Measurements from ENCODE around the gene KAZN.

The KAZN gene

DNA sequence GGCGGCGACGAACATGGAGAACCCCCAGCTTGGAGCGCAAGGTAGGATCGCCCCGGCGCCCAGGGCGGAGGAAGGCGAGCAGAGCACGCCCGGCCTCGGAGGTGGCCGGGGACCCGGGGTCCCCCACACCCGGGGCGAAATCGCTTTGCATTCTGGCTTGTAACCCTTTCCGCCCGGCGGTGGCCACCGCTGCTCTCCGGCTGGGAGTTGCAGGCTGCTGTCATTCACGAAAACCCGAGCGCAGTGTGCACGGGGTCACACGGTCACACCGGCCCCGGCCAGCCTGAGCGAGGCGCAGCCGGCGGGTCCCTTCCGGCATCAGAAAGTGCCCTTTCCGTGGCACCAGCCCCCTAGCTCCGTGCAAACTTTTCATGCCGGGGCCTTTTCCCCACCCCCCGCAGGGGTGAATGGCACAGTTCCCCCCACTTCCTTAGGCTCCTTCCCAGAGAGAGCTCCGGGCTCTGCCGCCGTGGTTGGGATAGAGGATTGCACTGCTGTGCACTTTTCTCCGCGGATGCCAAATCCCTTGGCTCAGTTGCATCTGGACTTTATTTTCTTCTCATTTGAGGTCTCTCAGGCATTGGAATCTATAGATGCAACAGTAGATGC, 802 bp downstream of the KAZN start:
- H3K4me3 ChIP-seq (ENCODE audit: low read depth in 1 of 2, low read length in 2 of 2), result peak overlapping the region; percentile 36 to 43
- peak overlapping the region; percentile 20 for H3K27ac ChIP-seq (ENCODE audit: low read depth, low read length)
- no peaks in the 10 kb centered on the region for H3K36me3 ChIP-seq (ENCODE audit: control insufficient read depth in 1 of 2, insufficient read depth in 2 of 2, low read length in 2 of 2)
- H3K9me3 ChIP-seq (ENCODE audit: control insufficient read depth in 1 of 2, low read length in 2 of 2), result no peaks in the 10 kb centered on the region
- H3K9ac ChIP-seq (ENCODE audit: low read depth in 1 of 2, low read length in 2 of 2), result no peak overlapping the region
- no peaks in the 10 kb centered on the region for H3K4me1 ChIP-seq (ENCODE audit: control insufficient read depth in 1 of 2, insufficient read depth in 2 of 2, low read length in 2 of 2)
- peaks cover 26 to 35% of the 10 kb centered on the region in 2 donors for H3K27me3 ChIP-seq (ENCODE audit: control insufficient read depth in 1 of 2, insufficient read depth in 2 of 2, low read length in 2 of 2)

DNA sequence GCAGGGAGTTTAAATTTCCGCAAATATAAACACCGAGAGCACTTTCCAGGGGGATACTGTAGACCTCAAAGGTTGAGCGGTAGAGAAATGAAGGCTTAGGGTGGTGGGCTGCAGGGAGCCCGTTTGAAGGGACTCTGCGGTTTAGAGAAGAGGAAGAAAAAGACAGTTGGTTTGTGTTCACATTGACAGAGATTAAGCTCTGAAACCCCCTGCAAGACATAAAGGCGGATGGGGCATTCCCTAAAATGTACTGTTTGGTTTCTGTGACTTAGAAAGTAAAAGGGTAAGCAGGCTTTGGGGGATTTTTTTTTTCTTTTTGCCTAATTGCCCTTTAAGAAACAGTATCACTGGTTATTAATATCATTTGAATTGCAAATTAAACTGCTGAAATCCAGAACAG, 1.3 kb downstream of the KAZN start:
- Histone ChIP-seq H3K9ac (ENCODE audit: low read depth in 1 of 2, low read length in 2 of 2) (no peak overlapping the region), H3K9me3 (ENCODE audit: control insufficient read depth in 1 of 2, low read length in 2 of 2) (no peaks in the 10 kb centered on the region), H3K4me1 (ENCODE audit: control insufficient read depth in 1 of 2, insufficient read depth in 2 of 2, low read length in 2 of 2) (no peaks in the 10 kb centered on the region), H3K4me3 (ENCODE audit: low read depth in 1 of 2, low read length in 2 of 2) (peak overlapping the region; percentile 36 to 43), H3K27me3 (ENCODE audit: control insufficient read depth in 1 of 2, insufficient read depth in 2 of 2, low read length in 2 of 2) (peaks cover 26 to 35% of the 10 kb centered on the region in 2 donors), H3K36me3 (ENCODE audit: control insufficient read depth in 1 of 2, insufficient read depth in 2 of 2, low read length in 2 of 2) (no peaks in the 10 kb centered on the region), H3K27ac (ENCODE audit: low read depth, low read length) (no peak overlapping the region)

DNA sequence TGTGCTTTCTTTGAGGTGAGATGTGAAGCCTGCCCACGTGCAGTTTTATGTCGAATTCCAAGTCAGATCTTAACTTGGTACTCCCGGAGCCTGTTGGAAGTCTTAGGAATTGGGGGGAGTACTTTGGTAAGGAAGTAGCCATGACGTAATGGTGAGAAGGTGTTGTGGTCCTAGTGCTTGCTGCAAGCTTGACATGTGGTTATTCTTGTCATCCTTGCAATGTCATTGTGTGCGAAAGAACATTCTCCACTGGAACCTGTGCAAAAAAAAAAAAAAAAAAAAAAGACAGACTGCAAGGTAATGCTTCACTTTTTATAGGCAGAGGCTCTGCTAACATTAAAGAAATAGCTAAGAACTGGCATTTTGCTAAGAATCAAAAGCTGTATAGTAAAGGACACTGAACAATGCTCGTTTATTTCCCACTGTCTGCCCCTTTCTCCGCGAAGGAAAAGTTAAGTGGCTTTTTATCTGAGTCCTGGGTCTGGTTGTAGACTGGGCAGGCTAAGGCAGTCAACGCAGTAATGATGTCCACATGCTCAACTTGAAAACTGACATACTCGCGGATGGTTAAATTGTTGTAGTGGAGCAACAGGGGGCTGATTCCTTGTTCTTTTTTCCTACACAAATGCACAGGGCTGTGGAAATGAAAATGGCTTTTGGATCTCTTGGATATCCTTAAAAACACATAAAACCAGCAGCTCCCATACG, 2.1 kb downstream of the KAZN start:
- Histone ChIP-seq H3K4me1 (ENCODE audit: control insufficient read depth in 1 of 2, insufficient read depth in 2 of 2, low read length in 2 of 2) (no peaks in the 10 kb centered on the region), H3K9me3 (ENCODE audit: control insufficient read depth in 1 of 2, low read length in 2 of 2) (no peaks in the 10 kb centered on the region), H3K36me3 (ENCODE audit: control insufficient read depth in 1 of 2, insufficient read depth in 2 of 2, low read length in 2 of 2) (no peaks in the 10 kb centered on the region), H3K9ac (ENCODE audit: low read depth in 1 of 2, low read length in 2 of 2) (no peak overlapping the region), H3K27ac (ENCODE audit: low read depth, low read length) (no peak overlapping the region), H3K4me3 (ENCODE audit: low read depth in 1 of 2, low read length in 2 of 2) (no peak overlapping the region), H3K27me3 (ENCODE audit: control insufficient read depth in 1 of 2, insufficient read depth in 2 of 2, low read length in 2 of 2) (peaks cover 26 to 35% of the 10 kb centered on the region in 2 donors)

DNA sequence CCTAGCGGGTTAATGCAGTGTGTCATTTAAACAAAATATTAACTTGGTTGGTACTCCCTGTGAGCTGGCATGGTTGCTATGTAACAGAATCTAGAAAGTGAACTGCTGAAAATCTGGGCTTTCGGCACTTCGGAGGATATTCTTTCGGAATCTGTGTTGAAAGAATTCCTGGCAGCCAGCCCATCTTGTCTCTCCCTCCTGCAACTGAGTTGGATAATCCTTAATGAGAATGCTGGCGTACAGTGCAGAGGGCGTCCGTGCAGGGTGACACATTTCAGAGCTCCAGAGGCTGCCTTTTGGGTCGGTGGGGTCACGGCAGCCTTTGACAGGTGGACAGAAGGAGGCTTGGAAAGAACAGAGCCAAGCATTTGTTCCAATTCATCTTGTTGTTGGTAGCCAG, 3.7 kb downstream of the KAZN start:
- H3K27me3 ChIP-seq (ENCODE audit: control insufficient read depth in 1 of 2, insufficient read depth in 2 of 2, low read length in 2 of 2), result peaks cover 30 to 31% of the 10 kb centered on the region in 2 donors
- no peak overlapping the region for H3K4me3 ChIP-seq (ENCODE audit: low read depth in 1 of 2, low read length in 2 of 2)
- H3K9ac ChIP-seq (ENCODE audit: low read depth in 1 of 2, low read length in 2 of 2), result no peak overlapping the region
- H3K36me3 ChIP-seq (ENCODE audit: control insufficient read depth in 1 of 2, insufficient read depth in 2 of 2, low read length in 2 of 2), result no peaks in the 10 kb centered on the region
- H3K4me1 ChIP-seq (ENCODE audit: control insufficient read depth in 1 of 2, insufficient read depth in 2 of 2, low read length in 2 of 2), result no peaks in the 10 kb centered on the region
- H3K27ac ChIP-seq (ENCODE audit: low read depth, low read length), result no peak overlapping the region
- no peaks in the 10 kb centered on the region for H3K9me3 ChIP-seq (ENCODE audit: control insufficient read depth in 1 of 2, low read length in 2 of 2)

DNA sequence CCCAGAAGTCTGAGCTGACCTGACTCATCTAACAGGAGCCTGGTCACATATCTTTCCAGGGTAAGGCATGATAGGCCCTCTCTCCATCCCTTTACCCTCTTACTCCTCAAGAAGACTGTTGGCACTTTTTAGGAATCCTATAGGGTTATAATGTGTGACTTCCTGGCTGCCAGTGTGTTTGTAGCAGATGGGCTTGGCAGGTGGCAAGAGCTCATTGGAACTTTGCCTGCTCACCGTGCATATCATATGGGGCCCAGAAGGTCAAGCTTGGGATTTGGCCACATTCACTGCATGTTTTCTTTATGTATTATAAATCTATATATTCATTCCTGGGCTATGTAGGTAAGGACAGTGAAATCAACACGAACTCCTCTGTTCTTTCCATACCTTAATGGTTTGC, 5.2 kb downstream of the KAZN start:
- H3K9me3 ChIP-seq (ENCODE audit: control insufficient read depth in 1 of 2, low read length in 2 of 2), result no peaks in the 10 kb centered on the region
- no peaks in the 10 kb centered on the region for H3K4me1 ChIP-seq (ENCODE audit: control insufficient read depth in 1 of 2, insufficient read depth in 2 of 2, low read length in 2 of 2)
- H3K4me3 ChIP-seq (ENCODE audit: low read depth in 1 of 2, low read length in 2 of 2), result no peak overlapping the region
- peaks cover 19 to 23% of the 10 kb centered on the region in 2 donors for H3K27me3 ChIP-seq (ENCODE audit: control insufficient read depth in 1 of 2, insufficient read depth in 2 of 2, low read length in 2 of 2)
- no peak overlapping the region for H3K9ac ChIP-seq (ENCODE audit: low read depth in 1 of 2, low read length in 2 of 2)
- H3K36me3 ChIP-seq (ENCODE audit: control insufficient read depth in 1 of 2, insufficient read depth in 2 of 2, low read length in 2 of 2), result no peaks in the 10 kb centered on the region
- no peak overlapping the region for H3K27ac ChIP-seq (ENCODE audit: low read depth, low read length)

DNA sequence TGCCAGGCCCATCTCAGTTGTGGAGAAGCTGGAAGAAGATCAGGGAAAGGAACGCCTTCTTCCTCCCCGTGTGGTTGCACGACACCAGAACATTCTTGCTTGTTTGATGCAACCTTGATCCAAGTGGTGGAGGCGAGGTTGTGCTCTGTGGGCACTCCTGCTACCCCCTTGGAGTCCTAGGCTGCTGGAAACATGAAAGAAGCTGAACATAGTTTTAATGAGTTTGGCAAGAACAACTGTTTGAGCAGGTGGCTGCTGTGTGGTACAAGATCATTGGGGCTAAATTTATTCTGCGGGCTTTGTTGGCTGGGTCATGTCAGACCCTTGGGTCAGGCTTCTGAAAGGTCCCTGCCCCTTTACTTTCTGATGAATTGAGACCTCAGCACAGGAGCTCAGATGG, 5.9 kb downstream of the KAZN start:
- Histone ChIP-seq H3K27me3 (ENCODE audit: control insufficient read depth in 1 of 2, insufficient read depth in 2 of 2, low read length in 2 of 2) (peaks cover 15 to 20% of the 10 kb centered on the region in 2 donors), H3K9ac (ENCODE audit: low read depth in 1 of 2, low read length in 2 of 2) (no peak overlapping the region)

DNA sequence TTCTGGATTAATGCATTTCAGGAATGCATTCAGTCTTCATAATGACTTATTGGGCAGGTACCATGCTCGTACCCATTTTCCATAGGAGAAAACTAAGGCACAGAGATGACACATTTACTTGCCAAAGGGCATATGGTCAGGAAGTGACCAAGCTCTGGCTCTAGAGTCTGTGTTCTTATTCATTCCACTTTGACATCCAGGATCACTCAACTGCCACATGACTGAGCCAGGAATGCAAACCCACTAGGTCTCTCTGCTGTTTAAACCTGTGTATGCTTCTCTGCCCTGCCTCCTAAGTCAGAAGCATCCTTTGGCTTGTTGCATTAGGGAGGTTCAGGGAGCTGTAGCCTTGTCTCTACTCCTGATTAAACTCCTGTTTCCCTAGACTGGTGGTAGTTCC, 7.5 kb downstream of the KAZN start:
- H3K9ac ChIP-seq (ENCODE audit: low read depth in 1 of 2, low read length in 2 of 2), result no peak overlapping the region
- no peaks in the 10 kb centered on the region for H3K36me3 ChIP-seq (ENCODE audit: control insufficient read depth in 1 of 2, insufficient read depth in 2 of 2, low read length in 2 of 2)
- H3K9me3 ChIP-seq (ENCODE audit: control insufficient read depth in 1 of 2, low read length in 2 of 2), result no peaks in the 10 kb centered on the region
- H3K4me3 ChIP-seq (ENCODE audit: low read depth in 1 of 2, low read length in 2 of 2), result no peak overlapping the region
- H3K27ac ChIP-seq (ENCODE audit: low read depth, low read length), result no peak overlapping the region
- peaks cover 0 to 7% of the 10 kb centered on the region in 2 donors for H3K27me3 ChIP-seq (ENCODE audit: control insufficient read depth in 1 of 2, insufficient read depth in 2 of 2, low read length in 2 of 2)
- no peaks in the 10 kb centered on the region for H3K4me1 ChIP-seq (ENCODE audit: control insufficient read depth in 1 of 2, insufficient read depth in 2 of 2, low read length in 2 of 2)

More for the DNA sequence above, 5.9 kb downstream of the KAZN start:
- Histone ChIP-seq H3K4me1 (ENCODE audit: control insufficient read depth in 1 of 2, insufficient read depth in 2 of 2, low read length in 2 of 2) (no peaks in the 10 kb centered on the region), H3K4me3 (ENCODE audit: low read depth in 1 of 2, low read length in 2 of 2) (no peak overlapping the region), H3K36me3 (ENCODE audit: control insufficient read depth in 1 of 2, insufficient read depth in 2 of 2, low read length in 2 of 2) (no peaks in the 10 kb centered on the region), H3K9me3 (ENCODE audit: control insufficient read depth in 1 of 2, low read length in 2 of 2) (no peaks in the 10 kb centered on the region), H3K27ac (ENCODE audit: low read depth, low read length) (no peak overlapping the region)

DNA sequence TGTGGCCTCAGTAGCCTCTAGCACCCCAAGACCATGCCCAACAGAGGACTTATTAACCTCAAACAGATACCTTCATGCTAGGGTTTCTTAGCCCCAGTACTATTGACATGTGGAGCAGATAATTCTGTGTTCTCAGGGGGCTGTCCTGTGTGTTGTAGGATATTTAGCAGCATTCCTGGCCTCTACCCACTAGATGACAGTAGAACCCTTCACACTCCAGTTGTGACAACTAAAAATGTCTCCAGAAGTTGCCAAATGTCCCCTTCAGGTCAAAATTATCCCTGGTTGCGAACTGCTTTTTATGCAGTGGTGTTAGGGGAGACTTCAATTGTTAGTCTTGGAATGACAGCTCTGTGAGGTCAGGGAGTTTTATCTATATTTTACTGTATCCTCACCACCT, 8.1 kb downstream of the KAZN start:
- Histone ChIP-seq H3K9ac (ENCODE audit: low read depth in 1 of 2, low read length in 2 of 2) (no peak overlapping the region), H3K27me3 (ENCODE audit: control insufficient read depth in 1 of 2, insufficient read depth in 2 of 2, low read length in 2 of 2) (peaks cover 0 to 5% of the 10 kb centered on the region in 2 donors), H3K27ac (ENCODE audit: low read depth, low read length) (no peak overlapping the region), H3K4me3 (ENCODE audit: low read depth in 1 of 2, low read length in 2 of 2) (no peak overlapping the region), H3K9me3 (ENCODE audit: control insufficient read depth in 1 of 2, low read length in 2 of 2) (no peaks in the 10 kb centered on the region), H3K4me1 (ENCODE audit: control insufficient read depth in 1 of 2, insufficient read depth in 2 of 2, low read length in 2 of 2) (no peaks in the 10 kb centered on the region), H3K36me3 (ENCODE audit: control insufficient read depth in 1 of 2, insufficient read depth in 2 of 2, low read length in 2 of 2) (no peaks in the 10 kb centered on the region)

DNA sequence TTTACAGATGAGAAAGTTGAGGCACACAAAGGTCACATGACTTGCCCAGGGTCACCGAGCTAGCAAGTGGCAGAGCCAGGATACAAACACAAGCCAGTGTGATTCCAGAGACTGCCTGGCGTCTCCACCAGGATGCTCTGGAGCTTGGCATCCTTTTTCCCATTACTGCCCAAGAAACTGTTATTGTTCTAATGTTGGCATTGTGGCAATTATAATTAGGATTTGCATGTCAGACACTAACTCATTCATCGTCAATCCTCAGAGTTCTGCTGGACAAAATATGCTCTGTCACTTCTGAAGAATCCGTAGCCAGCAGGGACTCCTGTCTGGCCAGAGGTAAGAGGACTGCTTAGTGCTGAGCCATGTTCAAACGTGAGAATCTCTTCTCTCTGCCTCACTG, 8.8 kb downstream of the KAZN start:
- no peak overlapping the region for H3K4me3 ChIP-seq (ENCODE audit: low read depth in 1 of 2, low read length in 2 of 2)
- no peaks in the 10 kb centered on the region for H3K9me3 ChIP-seq (ENCODE audit: control insufficient read depth in 1 of 2, low read length in 2 of 2)
- H3K4me1 ChIP-seq (ENCODE audit: control insufficient read depth in 1 of 2, insufficient read depth in 2 of 2, low read length in 2 of 2), result no peaks in the 10 kb centered on the region
- H3K9ac ChIP-seq (ENCODE audit: low read depth in 1 of 2, low read length in 2 of 2), result no peak overlapping the region
- H3K27ac ChIP-seq (ENCODE audit: low read depth, low read length), result no peak overlapping the region
- H3K36me3 ChIP-seq (ENCODE audit: control insufficient read depth in 1 of 2, insufficient read depth in 2 of 2, low read length in 2 of 2), result no peaks in the 10 kb centered on the region
- H3K27me3 ChIP-seq (ENCODE audit: control insufficient read depth in 1 of 2, insufficient read depth in 2 of 2, low read length in 2 of 2), result peaks cover 0 to 4% of the 10 kb centered on the region in 2 donors

DNA sequence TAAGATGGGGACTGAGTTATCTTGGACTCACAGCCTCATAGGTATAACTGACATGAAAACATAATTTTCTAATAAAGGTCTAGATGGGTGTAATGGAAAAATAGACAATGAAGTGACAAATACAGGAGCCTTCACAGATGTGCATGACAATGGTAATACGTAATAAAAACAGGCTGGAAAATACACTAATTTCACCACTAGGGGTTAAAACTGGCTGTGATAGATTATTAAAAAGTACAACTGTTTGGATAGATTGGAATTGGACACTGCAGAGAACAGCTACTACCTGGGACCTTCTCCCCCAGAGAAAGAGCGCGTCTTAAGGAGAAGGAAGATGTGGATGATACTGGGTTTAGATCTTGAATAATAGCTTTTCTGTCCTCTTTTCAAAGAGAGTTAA, 9.8 kb downstream of the KAZN start:
- Histone ChIP-seq H3K27ac (ENCODE audit: low read depth, low read length) (no peak overlapping the region), H3K36me3 (ENCODE audit: control insufficient read depth in 1 of 2, insufficient read depth in 2 of 2, low read length in 2 of 2) (no peaks in the 10 kb centered on the region), H3K9ac (ENCODE audit: low read depth in 1 of 2, low read length in 2 of 2) (no peak overlapping the region), H3K27me3 (ENCODE audit: control insufficient read depth in 1 of 2, insufficient read depth in 2 of 2, low read length in 2 of 2) (peaks cover 3 to 4% of the 10 kb centered on the region in 2 donors), H3K9me3 (ENCODE audit: control insufficient read depth in 1 of 2, low read length in 2 of 2) (no peaks in the 10 kb centered on the region), H3K4me1 (ENCODE audit: control insufficient read depth in 1 of 2, insufficient read depth in 2 of 2, low read length in 2 of 2) (no peaks in the 10 kb centered on the region), H3K4me3 (ENCODE audit: low read depth in 1 of 2, low read length in 2 of 2) (no peak overlapping the region)
